Measurements from ENCODE around the gene SOX13. TPM values are rescaled to one million over a fixed set of nuclear protein-coding genes. Genes with fewer than 3 reads are reported as not detected.

SOX13 gene
- total RNA-seq, 1 donor from 2014 or later, result 28.6 TPM

- Mint-ChIP-seq H3K27me3 (ENCODE audit: insufficient read depth, low read depth) (peaks cover 7% of the 10 kb centered on the region), H3K27ac (no peak overlapping the region)
These were observed 21.2 kb upstream of the SOX13 start for GRCh38 chr1:204051718-204052117.

GRCh38 chr1:204053893-204054292, 19.0 kb upstream of the SOX13 start:
- Mint-ChIP-seq H3K4me3 (no peak overlapping the region), H3K27ac (no peak overlapping the region), H3K4me1 (peaks cover 13% of the 10 kb centered on the region), H3K27me3 (ENCODE audit: insufficient read depth, low read depth) (no peaks in the 10 kb centered on the region), H3K36me3 (no peaks in the 10 kb centered on the region), H3K9me3 (peaks cover 2% of the 10 kb centered on the region)
- no peak overlapping the region for H3K4me2 ChIP-seq
- H3K27ac ChIP-seq, result no peak overlapping the region
- H3K4me1 ChIP-seq, result no peaks in the 10 kb centered on the region
- TF ChIP-seq EZH2phosphoT487 (IDR thresholded peaks at IDR 0.05) (no peak), CTCF (IDR thresholded peaks at IDR 0.05) (no peak), EZH2 (IDR thresholded peaks at IDR 0.05) (no peak)
- no peak overlapping the region for H3K4me3 ChIP-seq
- no peak overlapping the region for H2AFZ ChIP-seq (replicated peaks)
- H3F3A ChIP-seq (ENCODE audit: low read depth), result no peaks in the 10 kb centered on the region
- no peak overlapping the region for H3K9ac ChIP-seq
- no peaks in the 10 kb centered on the region for H4K20me1 ChIP-seq (ENCODE audit: low read depth)
- no peaks in the 10 kb centered on the region for H3K27me3 ChIP-seq
- H3K9me3 ChIP-seq (ENCODE audit: low read depth), result no peaks in the 10 kb centered on the region
- H3K79me2 ChIP-seq (ENCODE audit: low read depth), result no peaks in the 10 kb centered on the region
- DNase-seq (ENCODE audit: low spot score), result no peak
- H3K36me3 ChIP-seq, result no peaks in the 10 kb centered on the region

More at GRCh38 chr1:204051718-204052117, 21.2 kb upstream of the SOX13 start:
- Mint-ChIP-seq H3K4me1 (peaks cover 9% of the 10 kb centered on the region), H3K36me3 (no peaks in the 10 kb centered on the region), H3K9me3 (peaks cover 2% of the 10 kb centered on the region), H3K4me3 (no peak overlapping the region)
- Histone ChIP-seq H3K27ac (no peak overlapping the region), H3K36me3 (no peaks in the 10 kb centered on the region), H3K4me2 (no peak overlapping the region), H4K20me1 (ENCODE audit: low read depth) (no peaks in the 10 kb centered on the region), H3K4me1 (no peaks in the 10 kb centered on the region), H3F3A (ENCODE audit: low read depth) (no peaks in the 10 kb centered on the region), H3K79me2 (ENCODE audit: low read depth) (no peaks in the 10 kb centered on the region), H3K9me3 (ENCODE audit: low read depth) (no peaks in the 10 kb centered on the region), H3K27me3 (no peaks in the 10 kb centered on the region), H2AFZ (replicated peaks) (no peak overlapping the region), H3K4me3 (no peak overlapping the region), H3K9ac (no peak overlapping the region)
- no peak for TF ChIP-seq CTCF (IDR thresholded peaks at IDR 0.05)
- no peak for TF ChIP-seq EZH2phosphoT487 (IDR thresholded peaks at IDR 0.05)
- TF ChIP-seq EZH2 (IDR thresholded peaks at IDR 0.05), result no peak
- DNase-seq (ENCODE audit: low spot score), result no peak

- H3K4me1 ChIP-seq, result peaks cover 9% of the 10 kb centered on the region
- no peaks in the 10 kb centered on the region for H3K9me3 Mint-ChIP-seq
- no peak overlapping the region for H3K27ac ChIP-seq
- no peaks in the 10 kb centered on the region for H3K79me2 ChIP-seq (ENCODE audit: low read depth)
- peaks cover 25% of the 10 kb centered on the region for H3K4me1 Mint-ChIP-seq
- DNase-seq (ENCODE audit: low spot score), result no peak
- H3K27me3 Mint-ChIP-seq (ENCODE audit: insufficient read depth, low read depth), result peaks cover 5% of the 10 kb centered on the region
- H3K4me3 ChIP-seq, result no peak overlapping the region
- H3K36me3 Mint-ChIP-seq, result no peaks in the 10 kb centered on the region
- H3K4me2 ChIP-seq, result no peak overlapping the region
- TF ChIP-seq EZH2phosphoT487 (IDR thresholded peaks at IDR 0.05) (no peak), CTCF (IDR thresholded peaks at IDR 0.05) (no peak), EZH2 (IDR thresholded peaks at IDR 0.05) (no peak)
- H3K9me3 ChIP-seq (ENCODE audit: low read depth), result no peaks in the 10 kb centered on the region
- no peaks in the 10 kb centered on the region for H4K20me1 ChIP-seq (ENCODE audit: low read depth)
- no peak overlapping the region for H3K9ac ChIP-seq
- H3K36me3 ChIP-seq, result no peaks in the 10 kb centered on the region
- H3K27ac Mint-ChIP-seq, result no peak overlapping the region
- peaks cover 5% of the 10 kb centered on the region for H3F3A ChIP-seq (ENCODE audit: low read depth)
- no peak overlapping the region for H3K4me3 Mint-ChIP-seq
- no peak overlapping the region for H2AFZ ChIP-seq (replicated peaks)
- no peaks in the 10 kb centered on the region for H3K27me3 ChIP-seq
These were observed 12.9 kb upstream of the SOX13 start for GRCh38 chr1:204059970-204060369.

Data from neural progenitor cell (in vitro differentiated cells).